Metanephros (tissue), 1 donor: Measurements from ENCODE around the gene SNTG2. TPM values are rescaled to one million over a fixed set of nuclear protein-coding genes. Genes with fewer than 3 reads are reported as not detected.

Experiments
- total RNA-seq: library from RNA; depleted of rRNA; stranded (reverse); fragments of >200 nt; gene quantifications from one replicate; pipeline ENCODE4 v1.2.3, GENCODE V29; 2014

SNTG2 gene
- total RNA-seq, result 1.6 TPM

GRCh38 chr2:950080-950966 is at the start of gene SNTG2:
Gene SNTG2, plus strand, starts transcription at chr2:950849. Its CDS starts 148 bp downstream, at chr2:950997.

GRCh38 chr2:1413156-1413710 is 462.6 kb downstream of the SNTG2 start, which contains the start of gene TPO:
Gene TPO, plus strand, starts transcription at chr2:1413463. Its CDS starts 946 bp downstream, at chr2:1414409.

